Measurements from ENCODE around the gene PKN1.

The PKN1 gene

DNA sequence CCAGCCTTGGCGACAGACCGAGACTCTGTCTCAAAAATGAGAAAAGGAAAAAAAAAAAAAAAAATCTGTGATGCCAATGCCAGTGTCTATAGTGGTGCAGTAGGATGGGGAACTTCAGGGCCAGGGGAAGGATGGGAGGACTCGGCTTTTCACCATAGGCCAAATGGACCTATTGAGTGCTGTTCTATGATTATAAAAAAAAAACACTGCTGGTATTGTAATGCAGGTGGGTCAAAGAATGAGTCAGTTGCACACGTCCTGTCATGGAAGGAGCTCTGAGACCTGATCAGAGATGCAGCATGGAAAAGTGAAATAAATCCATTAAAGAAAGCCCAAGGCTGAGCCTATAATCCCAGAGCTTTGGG, 78.1 kb downstream of the PKN1 start:
- in situ Hi-C loops (cut with HindIII; ENCODE audit: low sequenced_read_pairs): no loop called here

DNA sequence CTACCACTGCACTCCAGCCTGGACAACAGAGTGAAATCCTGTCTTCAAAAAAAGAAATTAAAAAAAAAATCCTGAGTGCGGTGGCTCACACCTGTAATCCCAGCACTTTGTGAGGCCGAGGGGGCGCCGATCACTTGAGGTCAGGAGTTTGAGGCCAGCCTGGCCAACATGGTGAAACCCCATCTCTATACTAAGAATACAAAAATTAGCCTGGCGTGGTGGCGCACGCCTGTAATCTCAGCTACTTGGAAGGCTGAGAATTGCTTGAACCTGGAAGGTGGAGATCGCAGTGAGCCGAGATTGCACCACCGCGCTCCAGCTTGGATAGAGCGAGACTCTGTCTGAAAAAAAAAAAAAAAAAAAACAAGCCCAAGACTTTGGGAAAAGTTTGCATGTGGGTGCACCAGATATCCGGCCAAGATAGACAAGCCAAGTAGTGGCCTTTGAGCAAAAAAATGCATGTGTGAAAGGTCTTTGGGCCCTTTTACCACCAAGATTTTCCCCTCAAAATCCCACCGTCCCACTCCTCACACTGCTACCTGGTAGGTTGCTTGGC, 79.4 kb downstream of the PKN1 start:
- in situ Hi-C loops (cut with HindIII; ENCODE audit: low sequenced_read_pairs): no loop called here

DNA sequence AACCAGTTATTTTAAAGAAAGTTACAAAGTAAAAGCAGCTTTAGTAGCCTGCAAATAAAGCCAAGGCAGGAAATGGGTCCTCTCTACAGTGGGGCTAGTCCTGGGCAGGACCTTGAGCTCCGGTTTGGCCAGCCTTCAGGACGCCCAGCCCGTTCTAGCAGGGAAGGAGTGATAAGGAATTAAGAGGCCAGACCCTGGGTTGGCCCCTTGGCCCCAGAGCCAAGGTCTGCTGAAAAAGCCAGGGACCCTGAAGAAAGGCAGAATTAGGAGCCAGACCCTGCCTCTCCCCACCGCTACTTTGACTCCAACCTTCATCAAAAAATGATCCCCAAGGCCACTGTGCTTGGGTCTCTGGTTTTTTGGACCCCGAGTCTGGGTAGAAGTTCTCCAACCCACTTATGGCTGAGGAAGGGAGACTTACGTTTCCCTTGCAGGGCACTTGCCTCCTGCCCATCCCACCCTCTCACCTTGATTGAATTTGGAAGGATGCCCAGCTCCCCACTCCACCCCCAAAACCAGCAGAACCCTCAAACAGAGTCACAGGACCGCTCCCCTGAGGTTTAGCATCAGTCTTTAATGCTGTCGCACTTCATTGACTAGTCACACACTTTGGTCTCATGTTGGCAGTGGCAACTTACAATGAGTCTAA, 81.2 kb downstream of the PKN1 start:
- in situ Hi-C loops (cut with HindIII; ENCODE audit: low sequenced_read_pairs): no loop called here

DNA sequence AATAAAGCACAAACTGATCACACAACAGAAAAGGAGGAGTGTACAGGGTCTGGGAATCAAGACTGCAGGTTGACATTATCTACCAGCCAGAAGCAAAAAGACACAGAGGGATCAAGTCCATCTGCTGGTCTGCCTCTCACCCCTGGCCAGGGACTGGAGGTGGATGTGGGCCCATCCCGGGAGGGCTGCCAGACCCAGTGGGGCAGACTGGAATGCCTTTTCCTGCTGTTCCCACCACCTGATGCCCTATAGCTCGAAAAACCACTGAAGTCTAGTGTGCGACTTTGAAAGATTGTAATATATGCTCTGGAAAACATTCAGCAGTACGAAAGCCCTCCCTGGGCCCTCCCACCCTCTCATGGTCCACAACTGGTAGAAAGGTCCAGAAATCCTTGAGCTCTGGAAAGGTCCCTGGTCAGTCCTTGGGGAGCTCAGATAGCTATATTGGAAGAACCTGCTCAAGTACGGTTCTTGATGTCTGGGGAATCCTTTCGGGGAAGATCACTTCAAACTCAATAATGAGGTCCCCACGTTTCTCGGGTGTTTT, 82.5 kb downstream of the PKN1 start:
- in situ Hi-C loops (cut with HindIII; ENCODE audit: low sequenced_read_pairs): no loop called here

DNA sequence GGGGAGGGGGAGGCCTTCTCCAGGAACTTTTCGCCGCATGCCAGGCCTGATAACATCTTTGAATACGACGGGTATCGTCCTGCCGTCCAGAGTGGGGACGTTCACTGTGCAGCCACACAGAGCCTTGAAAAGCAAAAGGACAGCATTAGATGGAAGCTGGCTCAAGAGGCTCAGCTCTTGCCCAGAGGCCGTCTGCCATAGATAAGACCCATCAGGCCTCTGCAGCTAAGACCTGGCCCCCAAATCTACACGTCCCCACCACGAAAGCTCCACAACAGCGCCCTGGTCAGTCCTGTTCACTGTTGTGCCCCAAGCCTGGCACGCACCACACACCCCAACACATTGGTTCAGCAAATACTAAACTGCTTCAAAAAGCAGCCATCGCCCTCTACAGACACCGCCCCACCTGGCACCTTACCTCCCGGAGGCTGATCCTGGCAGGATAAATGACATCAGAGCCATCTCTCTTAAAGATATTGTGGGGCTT, 83.0 kb downstream of the PKN1 start:
- in situ Hi-C loops (cut with HindIII; ENCODE audit: low sequenced_read_pairs): no loop called here

- in situ Hi-C loops (cut with HindIII; ENCODE audit: low sequenced_read_pairs): no loop called here
These were observed 83.8 kb downstream of the PKN1 start for GRCh38 chr19:14516746-14517438.

GRCh38 chr19:14517446-14517839, 84.3 kb downstream of the PKN1 start:
- in situ Hi-C loops (cut with HindIII; ENCODE audit: low sequenced_read_pairs): no loop called here

DNA sequence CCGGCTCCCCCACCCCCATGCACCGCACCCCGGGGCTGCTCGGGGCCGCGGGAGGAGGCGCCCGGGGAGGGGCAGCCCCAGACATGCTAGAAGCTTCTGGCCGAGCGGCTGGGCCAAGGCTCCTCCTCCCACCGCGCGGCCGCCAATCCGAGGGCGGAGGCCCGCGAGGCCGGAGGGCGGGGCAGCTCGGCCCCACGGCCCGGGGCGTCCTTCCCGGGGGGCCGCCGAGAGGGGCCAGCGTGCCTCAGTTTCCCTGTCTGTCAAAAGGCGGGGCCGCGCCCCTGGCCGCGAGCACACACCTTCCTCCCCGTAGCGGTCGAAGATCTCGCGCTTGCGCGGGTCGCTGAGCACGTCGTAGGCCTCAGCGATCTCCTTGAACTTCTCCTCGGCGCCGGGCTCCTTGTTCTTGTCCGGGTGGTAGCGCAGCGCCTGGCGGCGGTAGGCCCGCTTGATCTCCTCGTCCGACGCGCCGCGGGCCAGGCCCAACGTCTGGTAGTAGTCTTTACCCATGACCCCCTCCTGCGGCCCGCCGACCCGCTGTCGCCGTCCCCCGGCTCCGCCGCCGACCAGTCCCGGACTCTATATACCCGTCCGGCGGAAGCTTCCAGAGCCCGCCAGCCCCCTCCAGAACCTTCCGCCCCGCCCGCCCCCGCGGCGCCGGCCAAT, 84.9 kb downstream of the PKN1 start, which contains the start of gene DNAJB1:
DNAJB1 (minus strand) TSS at position 558 of the 666 bp plus-strand sequence; CDS start at position 510, 48 bp downstream.
- in situ Hi-C loops (cut with HindIII; ENCODE audit: low sequenced_read_pairs): no loop called here

DNA sequence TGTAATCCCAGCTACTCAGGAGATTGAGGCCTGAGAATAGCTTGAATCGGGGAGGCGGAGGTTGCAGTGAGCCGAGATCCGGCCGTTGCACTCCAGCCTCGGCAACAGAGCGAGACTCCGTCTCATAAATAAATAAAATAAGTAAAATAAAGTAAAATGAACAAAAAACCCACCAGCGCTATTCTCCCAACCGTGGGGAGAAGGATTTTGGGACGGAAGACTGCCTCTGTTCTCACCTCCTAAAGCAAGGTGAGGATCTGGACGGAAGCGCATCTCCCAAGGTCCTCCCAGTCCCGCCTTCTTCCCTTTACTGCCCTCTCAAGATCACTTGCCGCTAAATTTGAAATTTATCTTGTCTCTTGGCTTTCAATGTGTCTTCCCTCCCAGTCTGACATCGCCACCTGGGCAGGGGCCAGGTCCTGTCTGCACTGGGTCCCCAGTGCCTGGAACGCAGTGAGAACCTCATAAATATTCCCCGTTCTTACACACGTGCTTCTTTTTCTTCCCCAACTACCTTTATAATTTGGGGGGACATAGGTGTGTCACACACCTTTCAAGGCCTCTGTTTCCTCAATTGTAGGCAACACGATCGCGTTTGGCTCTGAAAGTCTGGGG, 86.2 kb downstream of the PKN1 start:
- in situ Hi-C loops (cut with HindIII; ENCODE audit: low sequenced_read_pairs): no loop called here

DNA sequence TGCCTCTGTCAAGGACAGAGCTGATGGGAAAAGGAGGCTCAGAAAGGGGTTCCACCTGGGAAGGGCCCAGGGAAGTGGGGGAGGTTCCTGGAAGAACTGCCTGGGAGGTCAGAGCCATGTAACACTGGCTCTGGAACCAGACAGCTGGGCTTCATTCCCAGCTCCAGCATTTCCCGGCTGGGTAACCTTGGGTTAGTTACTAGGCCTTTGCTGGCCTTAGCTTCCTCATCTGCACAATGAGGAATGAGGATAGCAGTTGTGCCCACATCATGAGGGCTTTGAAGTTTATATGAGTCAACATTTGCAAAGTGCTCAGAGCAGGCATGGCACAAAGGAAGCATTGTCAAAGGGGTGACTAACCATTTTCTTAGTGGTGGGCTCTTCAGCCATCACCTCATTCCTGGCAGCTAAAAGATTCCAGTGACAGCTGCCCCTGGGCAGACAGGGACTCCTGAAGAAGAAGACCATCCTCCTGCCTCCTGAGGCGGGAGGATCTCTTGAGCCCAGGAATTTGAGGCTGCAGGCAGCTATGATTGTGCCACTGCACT, 86.8 kb downstream of the PKN1 start:
- in situ Hi-C loops (cut with HindIII; ENCODE audit: low sequenced_read_pairs): no loop called here

GRCh38 chr19:14520543-14520942, 87.4 kb downstream of the PKN1 start:
- in situ Hi-C loops (cut with HindIII; ENCODE audit: low sequenced_read_pairs): no loop called here
